ENCODE data around the gene CX3CL1.
"Not testable (repeated sequence)": the region's sequence is repeated elsewhere in the genome, so short reads cannot be mapped to it uniquely, and the experiment has no call there.

CX3CL1 gene

DNA sequence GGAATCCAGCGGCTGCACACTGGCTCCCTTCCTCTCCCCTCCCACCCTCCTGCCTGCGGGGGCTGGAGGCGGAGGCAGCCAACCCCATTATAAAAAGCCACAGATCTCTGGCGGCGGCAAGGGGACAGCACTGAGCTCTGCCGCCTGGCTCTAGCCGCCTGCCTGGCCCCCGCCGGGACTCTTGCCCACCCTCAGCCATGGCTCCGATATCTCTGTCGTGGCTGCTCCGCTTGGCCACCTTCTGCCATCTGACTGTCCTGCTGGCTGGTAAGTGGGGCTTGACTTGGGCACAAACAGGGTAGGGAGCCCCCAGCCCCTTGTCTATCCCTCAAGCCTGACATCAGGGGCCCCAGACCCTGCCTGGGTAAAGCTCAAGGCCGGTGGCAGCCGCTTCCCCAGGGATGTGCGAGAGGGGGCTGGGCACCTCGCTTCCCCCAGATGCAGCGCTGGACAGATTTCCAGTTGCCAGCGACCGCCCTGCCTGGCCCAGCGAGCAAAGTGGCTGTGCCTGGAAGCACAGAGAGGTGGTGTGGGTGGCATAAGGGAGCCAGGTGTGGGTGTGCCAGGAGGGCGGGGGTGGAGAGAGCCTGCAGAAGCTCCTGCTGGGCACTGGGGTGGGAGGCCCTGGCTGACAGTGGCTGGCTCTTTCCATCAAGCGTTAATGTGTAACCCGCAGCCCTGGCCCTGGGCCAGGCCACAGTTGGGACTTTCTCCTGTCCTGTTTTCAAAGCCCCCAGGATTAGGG is at the start of gene CX3CL1:
Gene CX3CL1 (plus strand): TSS at position 119 of the 745 bp plus-strand sequence. CDS start 79 bp downstream, at position 198.
- Histone ChIP-seq H3K27ac (ENCODE audit: low read depth, low read length) (peak within 1 kb of the TSS; percentile 82), H3K4me3 (ENCODE audit: low read length) (peak within 1 kb of the TSS; percentile 56), H3K4me1 (ENCODE audit: control insufficient read depth, insufficient read depth, low read length) (peaks cover 2% of the 10 kb centered on the region), H3K27me3 (ENCODE audit: control insufficient read depth, insufficient read depth, low read length) (no peaks in the 10 kb centered on the region), H3K9ac (ENCODE audit: low read length) (peak within 1 kb of the TSS; percentile 64), H3K36me3 (ENCODE audit: control insufficient read depth, insufficient read depth, low read length) (no peaks in the 10 kb centered on the region)

GRCh38 chr16:57324749-57325148 is 47.5 kb upstream of the CX3CL1 start:
- Histone ChIP-seq H3K4me3 (ENCODE audit: low read length) (no peak overlapping the region), H3K4me1 (ENCODE audit: control insufficient read depth, insufficient read depth, low read length) (no peaks in the 10 kb centered on the region), H3K36me3 (ENCODE audit: control insufficient read depth, insufficient read depth, low read length) (no peaks in the 10 kb centered on the region), H3K9ac (ENCODE audit: low read length) (no peak overlapping the region), H3K27ac (ENCODE audit: low read depth, low read length) (no peak overlapping the region), H3K27me3 (ENCODE audit: control insufficient read depth, insufficient read depth, low read length) (no peaks in the 10 kb centered on the region)

GRCh38 chr16:57325458-57325857 is 46.8 kb upstream of the CX3CL1 start:
- Histone ChIP-seq H3K27ac (ENCODE audit: low read depth, low read length) (no peak overlapping the region), H3K36me3 (ENCODE audit: control insufficient read depth, insufficient read depth, low read length) (no peaks in the 10 kb centered on the region)

DNA sequence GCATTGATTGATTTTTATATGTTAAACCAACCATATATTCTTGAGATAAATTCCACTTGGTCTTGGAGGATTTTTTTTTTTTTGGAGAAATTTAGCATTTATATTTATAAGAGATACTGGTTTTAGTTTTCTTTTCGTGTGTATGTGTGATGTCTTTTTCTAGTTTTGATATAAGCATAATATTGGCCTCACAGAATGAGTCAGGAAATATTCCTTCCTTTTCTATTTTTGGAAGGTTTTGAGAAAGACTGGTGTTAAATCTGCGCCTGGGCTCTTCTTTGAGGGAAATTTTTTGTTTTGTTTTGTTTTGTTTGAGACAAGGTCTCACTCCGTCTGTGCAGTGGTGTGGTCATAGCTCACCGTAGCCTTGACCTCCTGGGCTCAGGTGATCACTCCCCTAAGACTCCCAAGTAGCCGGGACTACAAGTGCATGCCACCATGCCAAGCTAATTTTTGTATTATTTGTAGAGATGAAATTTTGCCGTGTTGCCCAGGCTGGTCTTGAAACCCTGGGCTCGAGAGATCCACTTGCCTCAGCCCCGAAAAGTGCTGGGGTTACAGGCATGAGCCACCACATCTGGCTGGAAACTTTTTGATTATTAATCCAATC is 42.5 kb upstream of the CX3CL1 start:
- Histone ChIP-seq H3K27me3 (ENCODE audit: control insufficient read depth, insufficient read depth, low read length) (no peaks in the 10 kb centered on the region), H3K27ac (ENCODE audit: low read depth, low read length) (no peak overlapping the region), H3K9ac (ENCODE audit: low read length) (no peak overlapping the region), H3K4me1 (ENCODE audit: control insufficient read depth, insufficient read depth, low read length) (no peaks in the 10 kb centered on the region), H3K4me3 (ENCODE audit: low read length) (no peak overlapping the region), H3K36me3 (ENCODE audit: control insufficient read depth, insufficient read depth, low read length) (no peaks in the 10 kb centered on the region)

More at GRCh38 chr16:57325458-57325857, 46.8 kb upstream of the CX3CL1 start:
- Histone ChIP-seq H3K4me3 (ENCODE audit: low read length) (no peak overlapping the region), H3K9ac (ENCODE audit: low read length) (no peak overlapping the region), H3K4me1 (ENCODE audit: control insufficient read depth, insufficient read depth, low read length) (no peaks in the 10 kb centered on the region), H3K27me3 (ENCODE audit: control insufficient read depth, insufficient read depth, low read length) (no peaks in the 10 kb centered on the region)

- Histone ChIP-seq H3K36me3 (ENCODE audit: control insufficient read depth, insufficient read depth, low read length) (no peaks in the 10 kb centered on the region), H3K9ac (ENCODE audit: low read length) (no peak overlapping the region), H3K4me1 (ENCODE audit: control insufficient read depth, insufficient read depth, low read length) (no peaks in the 10 kb centered on the region), H3K27me3 (ENCODE audit: control insufficient read depth, insufficient read depth, low read length) (no peaks in the 10 kb centered on the region), H3K27ac (ENCODE audit: low read depth, low read length) (no peak overlapping the region), H3K4me3 (ENCODE audit: low read length) (no peak overlapping the region)
These were observed 40.9 kb upstream of the CX3CL1 start for GRCh38 chr16:57331355-57331754.

GRCh38 chr16:57333402-57333801 is 38.9 kb upstream of the CX3CL1 start:
- no peaks in the 10 kb centered on the region for H3K36me3 ChIP-seq (ENCODE audit: control insufficient read depth, insufficient read depth, low read length)
- H3K4me3 ChIP-seq (ENCODE audit: low read length), result no peak overlapping the region
- no peaks in the 10 kb centered on the region for H3K4me1 ChIP-seq (ENCODE audit: control insufficient read depth, insufficient read depth, low read length)
- H3K27me3 ChIP-seq (ENCODE audit: control insufficient read depth, insufficient read depth, low read length), result no peaks in the 10 kb centered on the region
- no peak overlapping the region for H3K27ac ChIP-seq (ENCODE audit: low read depth, low read length)
- H3K9ac ChIP-seq (ENCODE audit: low read length), result no peak overlapping the region

GRCh38 chr16:57335366-57335765 is 36.9 kb upstream of the CX3CL1 start:
- no peaks in the 10 kb centered on the region for H3K4me1 ChIP-seq (ENCODE audit: control insufficient read depth, insufficient read depth, low read length)
- H3K9ac ChIP-seq (ENCODE audit: low read length), result no peak overlapping the region
- H3K27me3 ChIP-seq (ENCODE audit: control insufficient read depth, insufficient read depth, low read length), result no peaks in the 10 kb centered on the region
- no peaks in the 10 kb centered on the region for H3K36me3 ChIP-seq (ENCODE audit: control insufficient read depth, insufficient read depth, low read length)
- no peak overlapping the region for H3K4me3 ChIP-seq (ENCODE audit: low read length)
- H3K27ac ChIP-seq (ENCODE audit: low read depth, low read length), result no peak overlapping the region

GRCh38 chr16:57341062-57341440 is 31.2 kb upstream of the CX3CL1 start:
- no peak overlapping the region for H3K27ac ChIP-seq (ENCODE audit: low read depth, low read length)
- H3K4me1 ChIP-seq (ENCODE audit: control insufficient read depth, insufficient read depth, low read length), result no peaks in the 10 kb centered on the region
- no peak overlapping the region for H3K9ac ChIP-seq (ENCODE audit: low read length)
- no peaks in the 10 kb centered on the region for H3K27me3 ChIP-seq (ENCODE audit: control insufficient read depth, insufficient read depth, low read length)
- no peak overlapping the region for H3K4me3 ChIP-seq (ENCODE audit: low read length)
- H3K36me3 ChIP-seq (ENCODE audit: control insufficient read depth, insufficient read depth, low read length), result no peaks in the 10 kb centered on the region

- Histone ChIP-seq H3K27me3 (ENCODE audit: control insufficient read depth, insufficient read depth, low read length) (no peaks in the 10 kb centered on the region), H3K9ac (ENCODE audit: low read length) (no peak overlapping the region), H3K27ac (ENCODE audit: low read depth, low read length) (no peak overlapping the region), H3K4me3 (ENCODE audit: low read length) (no peak overlapping the region), H3K36me3 (ENCODE audit: control insufficient read depth, insufficient read depth, low read length) (no peaks in the 10 kb centered on the region), H3K4me1 (ENCODE audit: control insufficient read depth, insufficient read depth, low read length) (no peaks in the 10 kb centered on the region)
These were observed 30.6 kb upstream of the CX3CL1 start for GRCh38 chr16:57341441-57342303.

DNA sequence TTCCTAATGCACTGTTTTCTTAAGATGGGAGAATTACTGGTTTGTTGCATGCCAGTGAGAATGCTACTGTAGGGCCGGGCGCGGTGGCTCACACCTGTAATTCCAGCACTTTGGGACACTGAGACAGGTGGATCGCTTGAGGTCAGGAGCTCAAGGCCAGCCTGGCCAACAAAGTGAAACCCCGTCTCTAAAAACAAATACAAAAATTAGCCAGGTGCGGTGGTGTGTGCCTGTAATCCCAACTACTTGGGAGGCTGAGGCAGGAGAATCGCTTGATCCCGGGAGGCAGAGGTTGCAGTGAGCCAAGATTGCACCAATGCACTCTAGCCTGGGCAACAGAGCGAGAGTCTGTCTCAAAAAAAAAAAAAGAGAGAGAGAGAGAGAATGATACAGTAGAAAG is 29.7 kb upstream of the CX3CL1 start:
- H3K27me3 ChIP-seq (ENCODE audit: control insufficient read depth, insufficient read depth, low read length); H3K36me3 ChIP-seq (ENCODE audit: control insufficient read depth, insufficient read depth, low read length); H3K4me1 ChIP-seq (ENCODE audit: control insufficient read depth, insufficient read depth, low read length); H3K9ac ChIP-seq (ENCODE audit: low read length); H3K4me3 ChIP-seq (ENCODE audit: low read length); H3K27ac ChIP-seq (ENCODE audit: low read depth, low read length): not testable (repeated sequence)

DNA sequence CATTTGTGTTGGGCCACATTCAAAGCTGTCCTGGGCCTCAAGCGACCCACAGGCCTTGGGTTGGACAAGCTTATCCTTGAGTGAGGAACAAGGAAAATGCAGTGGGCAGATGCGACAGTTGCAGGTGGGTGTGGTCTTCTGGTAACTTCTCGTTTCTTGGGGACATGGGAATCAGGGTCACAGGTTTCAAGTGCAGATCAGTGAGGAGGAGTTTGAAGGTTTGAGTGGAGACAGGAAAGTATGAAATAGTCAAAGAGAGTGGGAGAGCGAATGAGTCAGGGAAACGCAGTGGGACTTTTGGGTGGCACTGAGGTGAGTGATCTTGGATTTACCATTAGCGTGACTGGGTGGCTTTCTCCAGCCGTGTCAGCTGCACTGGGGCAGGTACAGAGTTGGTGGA is 29.1 kb upstream of the CX3CL1 start:
- Histone ChIP-seq H3K4me3 (ENCODE audit: low read length) (no peak overlapping the region), H3K9ac (ENCODE audit: low read length) (no peak overlapping the region), H3K4me1 (ENCODE audit: control insufficient read depth, insufficient read depth, low read length) (no peaks in the 10 kb centered on the region), H3K27me3 (ENCODE audit: control insufficient read depth, insufficient read depth, low read length) (no peaks in the 10 kb centered on the region), H3K27ac (ENCODE audit: low read depth, low read length) (no peak overlapping the region), H3K36me3 (ENCODE audit: control insufficient read depth, insufficient read depth, low read length) (no peaks in the 10 kb centered on the region)

GRCh38 chr16:57344094-57344493 is 28.2 kb upstream of the CX3CL1 start:
- not testable (repeated sequence) for H3K36me3 ChIP-seq (ENCODE audit: control insufficient read depth, insufficient read depth, low read length); H3K9ac ChIP-seq (ENCODE audit: low read length); H3K27me3 ChIP-seq (ENCODE audit: control insufficient read depth, insufficient read depth, low read length); H3K4me3 ChIP-seq (ENCODE audit: low read length); H3K27ac ChIP-seq (ENCODE audit: low read depth, low read length); H3K4me1 ChIP-seq (ENCODE audit: control insufficient read depth, insufficient read depth, low read length)
